Activated CD8-positive, alpha-beta T cell treated with anti-CD3 and anti-CD28 coated beads for 36 hours (primary cell): ENCODE results near the gene ELL. TPM values are rescaled to one million over a fixed set of nuclear protein-coding genes. Genes with fewer than 3 reads are reported as not detected.

ENCODE experiments used
- ATAC-seq: fragments of 200-7000 bp; cut with Tn5 transposase; one replicate; pipeline ENCODE4 v1.10.0; 2021; ENCODE audit warnings: mild to moderate bottlenecking, moderate library complexity
- CTCF ChIA-PET: fragments of 350-600 bp; sonication (Branson Sonifier 250); formaldehyde crosslinking; loops from one replicate; lab custom pipeline; 2021; ENCODE audit warnings: antibody characterized with exemption; lab: Charles Lee
- POLR2A ChIA-PET: fragments of 350-600 bp; sonication (Branson Sonifier 250); formaldehyde crosslinking; loops from one replicate; lab custom pipeline; 2021; ENCODE audit warnings: antibody characterized with exemption; lab: Charles Lee
- DNase-seq: peaks from one replicate; pipeline ENCODE4 v3.0.0-alpha.2; 2020
- H3K27ac Mint-ChIP-seq: one replicate; pipeline ENCODE4 v1.8.0; 2021; ENCODE audit warnings: mild to moderate bottlenecking, mixed read lengths
- H3K27me3 Mint-ChIP-seq: one replicate; pipeline ENCODE4 v1.8.0; 2021; ENCODE audit warnings: mixed read lengths
- H3K36me3 Mint-ChIP-seq: one replicate; pipeline ENCODE4 v1.8.0; 2021; ENCODE audit warnings: low read depth, mixed read lengths
- H3K4me1 Mint-ChIP-seq: one replicate; pipeline ENCODE4 v1.8.0; 2021; ENCODE audit warnings: low read depth, mixed read lengths
- H3K4me3 Mint-ChIP-seq: one replicate; pipeline ENCODE4 v1.8.0; 2021; ENCODE audit warnings: mild to moderate bottlenecking, moderate library complexity, mixed read lengths
- H3K9me3 Mint-ChIP-seq: one replicate; pipeline ENCODE4 v1.8.0; 2021; ENCODE audit warnings: mixed read lengths
- intact Hi-C: fragments of 100-400 bp; cut with micrococcal nuclease; formaldehyde crosslinking; loops from one replicate; pipeline ENCODE4 v1.10.0; 2022
- total RNA-seq, 2 experiments: library from RNA; stranded (reverse); gene quantifications; one replicate each; pipeline ENCODE4 v1.2.3, GENCODE V29; 2021
- TF ChIP-seq, protein P1 (sequence below): fragments of 200-600 bp; IDR thresholded peaks from one replicate; pipeline ENCODE4 v1.8.0; 2022; ENCODE audit warnings: antibody characterized with exemption, mild to moderate bottlenecking

ELL gene
- total RNA-seq, 2 experiments from 2014 or later = 20.1 to 21.9 TPM

DNA sequence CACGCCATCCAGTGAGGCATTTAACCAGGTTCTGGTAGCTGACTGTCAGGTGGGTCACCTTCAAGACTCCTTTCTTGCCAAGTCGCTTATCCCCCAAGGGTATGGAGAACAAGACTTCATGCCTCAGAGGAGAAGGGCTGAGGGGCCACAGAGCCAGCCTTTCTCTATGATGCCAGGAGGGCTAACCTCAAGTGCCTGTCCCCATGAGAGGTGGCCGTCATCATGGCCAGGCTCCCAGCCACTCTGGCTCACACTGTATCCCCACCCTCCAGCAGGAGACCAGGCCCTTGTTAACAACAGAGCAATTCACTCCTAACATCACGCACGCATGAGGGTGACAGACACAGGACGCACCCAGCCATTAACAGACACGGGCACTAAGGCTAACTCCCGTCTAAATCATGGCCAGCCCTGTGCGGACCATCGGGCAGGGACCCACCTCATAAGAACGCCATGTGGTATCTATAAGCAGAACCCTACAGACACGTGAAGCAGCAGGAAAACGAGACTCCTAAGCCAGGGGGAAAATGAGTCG, 45.3 kb downstream of the ELL start:
- TF ChIP-seq, protein P1, sequence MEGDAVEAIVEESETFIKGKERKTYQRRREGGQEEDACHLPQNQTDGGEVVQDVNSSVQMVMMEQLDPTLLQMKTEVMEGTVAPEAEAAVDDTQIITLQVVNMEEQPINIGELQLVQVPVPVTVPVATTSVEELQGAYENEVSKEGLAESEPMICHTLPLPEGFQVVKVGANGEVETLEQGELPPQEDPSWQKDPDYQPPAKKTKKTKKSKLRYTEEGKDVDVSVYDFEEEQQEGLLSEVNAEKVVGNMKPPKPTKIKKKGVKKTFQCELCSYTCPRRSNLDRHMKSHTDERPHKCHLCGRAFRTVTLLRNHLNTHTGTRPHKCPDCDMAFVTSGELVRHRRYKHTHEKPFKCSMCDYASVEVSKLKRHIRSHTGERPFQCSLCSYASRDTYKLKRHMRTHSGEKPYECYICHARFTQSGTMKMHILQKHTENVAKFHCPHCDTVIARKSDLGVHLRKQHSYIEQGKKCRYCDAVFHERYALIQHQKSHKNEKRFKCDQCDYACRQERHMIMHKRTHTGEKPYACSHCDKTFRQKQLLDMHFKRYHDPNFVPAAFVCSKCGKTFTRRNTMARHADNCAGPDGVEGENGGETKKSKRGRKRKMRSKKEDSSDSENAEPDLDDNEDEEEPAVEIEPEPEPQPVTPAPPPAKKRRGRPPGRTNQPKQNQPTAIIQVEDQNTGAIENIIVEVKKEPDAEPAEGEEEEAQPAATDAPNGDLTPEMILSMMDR = no peak
- H3K9me3 Mint-ChIP-seq = no peaks in the 10 kb centered on the region
- ATAC-seq (no peak), DNase-seq (no peak)
- intact Hi-C loops = no loop called here
- H3K4me3 Mint-ChIP-seq = no peak overlapping the region
- H3K4me1 Mint-ChIP-seq = peaks cover 74% of the 10 kb centered on the region
- ChIA-PET CTCF (interaction anchor here (1.3 kb wide), 1 partner anchor 12 kb away, joined by 6 read pairs; no protein-coding TSS in a partner anchor), POLR2A (interaction anchor here (0.7 to 1.2 kb wide), 2 partner anchors 10 to 13 kb away, joined by 3 to 4 read pairs; no protein-coding TSS in a partner anchor)
- peaks cover 4% of the 10 kb centered on the region for H3K36me3 Mint-ChIP-seq
- peak overlapping the region; percentile 91 for H3K27ac Mint-ChIP-seq
- H3K27me3 Mint-ChIP-seq = no peaks in the 10 kb centered on the region

DNA sequence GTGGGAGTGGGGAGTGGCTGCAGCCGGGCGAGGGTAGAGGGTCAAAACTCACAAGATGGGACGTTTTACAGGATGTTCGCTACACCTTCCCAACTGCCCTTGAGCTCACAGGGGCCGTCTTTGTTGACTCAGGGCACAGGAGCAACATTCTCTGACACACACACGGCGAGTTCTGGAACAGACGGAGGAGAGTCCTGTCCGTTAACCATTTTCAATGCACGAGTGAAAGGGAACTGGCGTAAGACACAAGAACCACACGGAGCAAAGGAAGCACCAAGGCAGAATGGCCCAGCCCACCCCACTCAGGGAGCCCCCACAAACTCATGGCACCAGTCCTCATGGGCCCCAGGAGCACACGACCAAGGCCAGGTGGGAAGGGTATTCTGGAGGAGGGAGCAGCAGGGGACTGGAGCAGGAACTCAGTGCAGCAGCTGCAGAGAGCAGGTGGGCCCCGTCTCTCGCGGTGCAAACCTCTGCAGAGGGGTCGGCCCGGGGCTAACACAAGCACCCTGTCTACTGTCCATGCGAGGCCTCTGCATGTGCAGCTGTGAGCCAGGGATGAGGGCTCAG, 46.0 kb downstream of the ELL start:
- Mint-ChIP-seq H3K27ac (peak overlapping the region; percentile 34), H3K4me1 (peaks cover 66% of the 10 kb centered on the region), H3K4me3 (no peak overlapping the region), H3K36me3 (peaks cover 2% of the 10 kb centered on the region), H3K27me3 (no peaks in the 10 kb centered on the region), H3K9me3 (no peaks in the 10 kb centered on the region)
- TF ChIP-seq, protein P1 = no peak
- intact Hi-C loops = no loop called here
- ChIA-PET CTCF (interaction anchor here (0.7 to 1.7 kb wide), 4 partner anchors 13 to 121 kb away, joined by 4 to 6 read pairs (median 6); no protein-coding TSS in a partner anchor), POLR2A (interaction anchor here (0.7 to 1.2 kb wide), 2 partner anchors 11 to 14 kb away, joined by 3 to 4 read pairs; no protein-coding TSS in a partner anchor)
- DNase-seq (no peak), ATAC-seq (no peak)

DNA sequence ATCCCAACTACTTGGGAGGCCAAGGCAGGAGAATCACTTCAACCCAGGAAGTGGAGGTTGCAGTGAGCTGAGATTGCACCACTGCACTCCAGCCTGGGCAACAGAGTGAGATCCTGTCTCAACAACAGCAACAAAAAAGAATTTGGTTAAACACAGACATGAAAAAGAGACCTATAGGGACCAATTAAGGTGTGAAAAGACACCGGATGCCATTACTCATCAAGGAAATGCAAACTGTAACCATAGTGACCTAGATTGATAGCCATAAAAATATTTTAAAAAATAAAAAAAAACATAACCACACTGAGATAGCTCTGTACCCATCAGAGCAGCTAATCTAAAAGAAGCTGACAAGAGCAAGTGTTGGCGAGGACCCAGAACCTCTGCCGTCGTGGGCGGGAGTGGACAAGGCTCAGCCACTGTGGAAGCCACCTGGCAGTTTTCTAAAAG, 46.8 kb downstream of the ELL start:
- intact Hi-C loops = no loop called here
- Mint-ChIP-seq H3K27me3 (no peaks in the 10 kb centered on the region), H3K9me3 (no peaks in the 10 kb centered on the region), H3K27ac (peak overlapping the region; percentile 34), H3K36me3 (peaks cover 2% of the 10 kb centered on the region), H3K4me3 (no peak overlapping the region), H3K4me1 (peaks cover 65% of the 10 kb centered on the region)
- ChIA-PET CTCF (interaction anchor here (0.7 to 1.7 kb wide), 4 partner anchors 45 to 122 kb away, joined by 3 to 6 read pairs (median 4); no protein-coding TSS in a partner anchor), POLR2A (interaction anchor here (1.4 kb wide), 1 partner anchor 45 kb away, joined by 3 read pairs; no protein-coding TSS in a partner anchor)
- ATAC-seq = peak; percentile 15
- DNase-seq = peak; percentile 28
- TF ChIP-seq, protein P1 = no peak

DNA sequence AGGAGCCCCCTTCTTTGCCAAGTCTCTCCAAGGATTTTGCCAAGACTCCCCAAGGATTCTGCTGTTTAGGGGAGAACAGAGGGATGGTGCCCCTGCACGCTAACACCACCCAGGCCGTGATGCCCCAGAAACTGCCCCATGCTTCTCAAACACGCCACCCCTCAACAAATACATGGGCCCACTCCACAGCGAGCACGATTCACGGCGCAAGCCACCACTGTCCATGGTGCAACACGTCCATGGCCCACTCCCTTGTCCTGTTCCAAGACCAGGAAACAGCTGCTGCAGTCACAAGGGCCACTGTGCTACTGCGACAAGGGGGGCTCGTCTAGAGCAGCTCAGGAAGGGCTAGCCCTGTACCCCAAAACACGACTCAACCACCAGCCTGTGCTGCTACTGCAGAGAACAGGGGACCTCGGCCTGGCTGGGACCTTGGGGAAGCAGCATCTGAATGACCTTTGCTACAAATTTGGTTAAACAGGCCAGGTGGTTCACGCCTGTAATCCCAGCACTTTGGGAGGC, 47.4 kb downstream of the ELL start:
- H3K4me3 Mint-ChIP-seq = no peak overlapping the region
- peaks cover 59% of the 10 kb centered on the region for H3K4me1 Mint-ChIP-seq
- DNase-seq (no peak), ATAC-seq (no peak)
- H3K36me3 Mint-ChIP-seq = peaks cover 5% of the 10 kb centered on the region
- POLR2A ChIA-PET = interaction anchor here (0.5 to 1.4 kb wide), 2 partner anchors 17 to 46 kb away, joined by 3 read pairs; no protein-coding TSS in a partner anchor
- H3K9me3 Mint-ChIP-seq = no peaks in the 10 kb centered on the region
- TF ChIP-seq, protein P1 = no peak
- intact Hi-C loops = no loop called here
- no peaks in the 10 kb centered on the region for H3K27me3 Mint-ChIP-seq
- peak overlapping the region; percentile 34 for H3K27ac Mint-ChIP-seq
- CTCF ChIA-PET = interaction anchor here (1.1 to 1.7 kb wide), 4 partner anchors 45 to 392 kb away, joined by 3 to 6 read pairs (median 4); no protein-coding TSS in a partner anchor
